Measurements from ENCODE around the gene MTHFD1L. TPM values are rescaled to one million over a fixed set of nuclear protein-coding genes. Genes with fewer than 3 reads are reported as not detected.

The MTHFD1L gene
- total and polyA plus RNA-seq, 2 of the 8 experiments (the other 6 are each of a cell fraction or from before 2014, with no cell fraction given): 29.2 to 105 TPM

GRCh38 chr6:150937132-150937906 lies 71.8 kb downstream of the MTHFD1L start:
- H3K56ac ChIP-seq (replicated peaks; ENCODE audit: insufficient read length, low read depth, low read length): no peak overlapping the region
- peaks cover 0 to 3% of the 10 kb centered on the region in 2 experiments for H4K20me1 ChIP-seq (replicated peaks in 1 of 2; ENCODE audit: control insufficient read depth in 1 of 2, insufficient read depth in 2 of 2, low read length in 2 of 2)
- H3K4me3 ChIP-seq (ENCODE audit: extremely low read depth in 1 of 4, insufficient read depth in 2 of 4, low read depth in 3 of 4, low read length in 4 of 4): no peak overlapping the region
- no peak overlapping the region for H3K14ac ChIP-seq (ENCODE audit: insufficient read length)
- H3K9ac ChIP-seq (replicated peaks in 1 of 4; ENCODE audit: extremely low read depth in 1 of 4, low read depth in 3 of 4, low read length in 3 of 4): no peak overlapping the region
- H3K4me2 ChIP-seq (ENCODE audit: insufficient read depth in 1 of 2, low read depth in 2 of 2, low read length in 2 of 2): no peak overlapping the region
- H3K9me3 ChIP-seq (ENCODE audit: insufficient read depth in 2 of 2, low read depth in 1 of 2, low read length in 1 of 2): no peaks in the 10 kb centered on the region
- ChIA-PET POLR2A (ENCODE audit: partially characterized antibody) (no interaction called here), CTCF (ENCODE audit: partially characterized antibody) (interaction anchor here (1.0 kb wide), 1 partner anchor 9 kb away, joined by 3 read pairs; no protein-coding TSS in a partner anchor)
- H3K36me3 ChIP-seq (ENCODE audit: control insufficient read depth in 2 of 4, insufficient read depth in 4 of 4, low read length in 3 of 4): peaks cover 3 to 29% (median 15%) of the 10 kb centered on the region in 4 experiments; a peak in 7 of 8 replicates
- 95% methylated on average over 26 of the region's 26 CpGs; no CpG with 5 or more reads in 1 of the 2 experiments for WGBS, 2 experiments (ENCODE audit: extremely low coverage in 1 of 2, insufficient coverage in 1 of 2, insufficient read length in 1 of 2, insufficient replicate concordance in 2 of 2, low coverage in 1 of 2, low lambda C conversion rate in 2 of 2, missing lambda C conversion rate in 1 of 2)
- no peak overlapping the region for H4K5ac ChIP-seq (ENCODE audit: insufficient read length, low read depth, low read length)
- H2BK20ac ChIP-seq (ENCODE audit: low read length): no peak overlapping the region
- no peaks in the 10 kb centered on the region for H3K23me2 ChIP-seq (ENCODE audit: low read depth, low read length)
- no peak for DNase-seq (ENCODE audit: low read depth in 1 of 2, low spot score in 2 of 2)
- no peaks in the 10 kb centered on the region for H3K79me2 ChIP-seq (ENCODE audit: control insufficient read depth in 1 of 2, insufficient read depth in 2 of 2, low read length in 2 of 2)
- no peak overlapping the region for H2AK5ac ChIP-seq (ENCODE audit: low read depth, low read length)
- H2BK15ac ChIP-seq (ENCODE audit: low read length): no peak overlapping the region
- H4K91ac ChIP-seq (replicated peaks; ENCODE audit: insufficient read length, low read length): no peak overlapping the region
- no peak overlapping the region for H2AFZ ChIP-seq (ENCODE audit: low read length)
- H3K23ac ChIP-seq (ENCODE audit: insufficient read length): no peak overlapping the region
- no peak for FAIRE-seq
- H4K8ac ChIP-seq (ENCODE audit: extremely low read depth, insufficient read depth, low read length): no peak overlapping the region
- H3K27ac ChIP-seq (ENCODE audit: low read depth, low read length): no peak overlapping the region
- H2BK12ac ChIP-seq (ENCODE audit: low read depth, low read length): no peak overlapping the region
- no peak overlapping the region for H2BK120ac ChIP-seq (replicated peaks; ENCODE audit: low read depth, low read length)
- no peaks in the 10 kb centered on the region for H3K4me1 ChIP-seq (replicated peaks in 1 of 4; ENCODE audit: control insufficient read depth in 3 of 4, insufficient read depth in 4 of 4, low read length in 3 of 4)
- H3K18ac ChIP-seq (ENCODE audit: extremely low read depth, low read length): no peak overlapping the region
- TF ChIP-seq ASH2L (IDR thresholded peaks at IDR 0.05; ENCODE audit: low read length) (no peak), ATF3 (IDR thresholded peaks at IDR 0.05; ENCODE audit: insufficient read depth, low read depth, low read length) (no peak), ZNF274 (IDR thresholded peaks at IDR 0.05; ENCODE audit: borderline replicate concordance, extremely low read depth, low read length) (no peak), NANOG (IDR thresholded peaks at IDR 0.05; ENCODE audit: insufficient read depth, low read depth, low read length, poor library complexity, severe bottlenecking) (no peak)
- 0 out of 7 replicates have a peak, but pooled peaks cover 0 to 2% (median 0%) of the 10 kb centered on the region in 4 experiments for H3K27me3 ChIP-seq (replicated peaks in 1 of 4; ENCODE audit: control insufficient read depth in 3 of 4, extremely low read depth in 1 of 4, insufficient read depth in 3 of 4, low read length in 3 of 4)
- H3K79me1 ChIP-seq (ENCODE audit: low read depth, low read length): peaks cover 2% of the 10 kb centered on the region; the same call in 1 of the 2 replicates
- no peak overlapping the region for H3K4ac ChIP-seq (replicated peaks; ENCODE audit: insufficient read length, low read depth, low read length)
- no peak overlapping the region for H2BK5ac ChIP-seq (ENCODE audit: low read depth, low read length)

Measured in H1 (cell line).